Hematopoietic multipotent progenitor cell treated with erythropoietin and hydrocortisone succinate and interleukin-3 and kit ligand, for 4 days (in vitro differentiated cells): ENCODE measurements around the gene TBPL2.
A peak's percentile ranks its signal among the peaks of the same experiment; 100 is the strongest.
"Not testable (repeated sequence)": the region's sequence is repeated elsewhere in the genome, so short reads cannot be mapped to it uniquely, and the experiment has no call there.

Experiments used
- DNase-seq: peaks from one replicate; pipeline ENCODE4 v3.0.0-alpha.2; 2015

TBPL2 gene

GRCh38 chr14:55440385-55440784, at the start of gene TBPL2:
Gene TBPL2, minus strand, starts transcription at chr14:55440616. Its CDS starts 167 bp downstream, at chr14:55440449.
- DNase-seq, result peak; percentile 19

DNA sequence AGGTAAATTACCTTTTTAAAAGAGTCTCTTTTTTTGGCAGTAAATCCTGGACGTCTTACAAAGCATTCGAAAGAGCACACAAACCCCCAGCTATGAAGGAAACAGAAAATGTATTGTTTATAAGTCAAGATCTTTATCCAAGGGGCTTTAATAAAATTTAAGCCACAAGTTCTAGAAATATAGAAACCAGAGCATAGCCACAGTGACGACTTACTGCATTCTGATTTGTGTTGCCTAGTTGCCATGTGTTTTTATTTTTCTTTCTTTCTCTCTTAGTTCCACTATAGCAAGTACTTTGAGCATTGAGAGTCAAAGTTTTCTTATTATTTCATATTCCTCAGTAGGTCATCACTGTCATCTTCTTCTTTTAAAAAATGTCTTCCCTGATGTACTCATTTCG, 47.8 kb upstream of the TBPL2 start:
- no peak for DNase-seq

- DNase-seq, result no peak
Measured at GRCh38 chr14:55482936-55483605, 42.7 kb upstream of the TBPL2 start.

GRCh38 chr14:55481769-55482168, 41.4 kb upstream of the TBPL2 start:
- no peak for DNase-seq

DNA sequence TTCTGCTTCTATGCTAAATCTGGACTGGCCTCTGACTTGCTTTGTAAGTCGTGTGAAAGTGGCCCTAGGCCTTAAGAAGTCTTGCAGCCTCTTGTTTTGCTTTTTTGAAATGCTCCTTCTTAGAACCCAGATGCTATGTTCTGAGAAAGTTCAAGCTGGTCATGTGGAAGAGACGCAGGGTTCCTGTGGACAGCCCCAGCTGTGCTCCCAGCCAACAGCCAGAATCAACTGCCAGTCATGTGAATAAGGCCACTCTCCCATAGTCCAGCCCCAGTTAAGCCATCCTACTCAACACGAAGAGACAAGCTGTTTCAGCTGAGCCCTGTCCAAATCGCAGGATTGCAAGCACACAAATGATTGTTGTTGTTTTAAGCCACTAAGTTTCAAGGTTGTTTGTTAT, 37.3 kb upstream of the TBPL2 start:
- DNase-seq, result no peak

DNA sequence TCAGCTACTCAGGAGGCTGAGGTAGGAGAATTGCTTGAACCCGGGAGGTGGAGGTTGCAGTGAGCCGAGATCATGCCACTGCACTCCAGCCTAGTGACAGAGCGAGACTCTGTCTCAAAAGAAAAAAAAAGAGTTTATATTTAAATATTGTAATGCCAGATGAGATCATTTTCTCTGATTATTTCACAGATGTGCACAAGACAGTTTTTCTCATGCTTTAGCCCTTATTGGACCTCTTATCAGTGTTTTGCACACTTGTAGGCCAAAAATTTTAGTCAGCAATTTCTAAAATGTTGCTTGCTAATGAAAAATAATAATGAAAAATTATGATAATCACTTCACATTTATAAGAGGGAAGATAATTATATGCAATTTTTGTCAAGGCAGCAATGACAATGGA, 36.0 kb upstream of the TBPL2 start:
- peak; percentile 73 for DNase-seq

DNA sequence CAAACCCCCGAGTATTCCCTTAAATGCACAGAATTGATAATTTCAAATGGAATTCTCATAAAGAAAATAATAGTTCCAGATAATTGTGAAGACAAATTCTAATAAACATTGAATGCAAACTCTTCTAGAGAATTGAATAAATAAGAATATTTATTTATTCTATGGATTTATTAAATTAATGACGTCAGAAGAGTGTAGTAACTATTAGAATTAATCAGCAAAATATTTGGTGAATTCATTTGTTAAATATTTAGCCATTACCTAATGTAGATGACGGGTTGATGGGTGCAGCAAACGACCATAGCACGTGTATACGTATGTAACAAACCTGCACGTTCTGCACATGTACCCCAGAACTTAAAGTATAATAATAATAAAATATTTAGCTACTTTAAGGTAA, 33.4 kb upstream of the TBPL2 start:
- no peak for DNase-seq

GRCh38 chr14:55470025-55470424, 29.6 kb upstream of the TBPL2 start:
- peak; percentile 35 for DNase-seq

GRCh38 chr14:55467307-55467706, 26.9 kb upstream of the TBPL2 start:
- no peak for DNase-seq

DNA sequence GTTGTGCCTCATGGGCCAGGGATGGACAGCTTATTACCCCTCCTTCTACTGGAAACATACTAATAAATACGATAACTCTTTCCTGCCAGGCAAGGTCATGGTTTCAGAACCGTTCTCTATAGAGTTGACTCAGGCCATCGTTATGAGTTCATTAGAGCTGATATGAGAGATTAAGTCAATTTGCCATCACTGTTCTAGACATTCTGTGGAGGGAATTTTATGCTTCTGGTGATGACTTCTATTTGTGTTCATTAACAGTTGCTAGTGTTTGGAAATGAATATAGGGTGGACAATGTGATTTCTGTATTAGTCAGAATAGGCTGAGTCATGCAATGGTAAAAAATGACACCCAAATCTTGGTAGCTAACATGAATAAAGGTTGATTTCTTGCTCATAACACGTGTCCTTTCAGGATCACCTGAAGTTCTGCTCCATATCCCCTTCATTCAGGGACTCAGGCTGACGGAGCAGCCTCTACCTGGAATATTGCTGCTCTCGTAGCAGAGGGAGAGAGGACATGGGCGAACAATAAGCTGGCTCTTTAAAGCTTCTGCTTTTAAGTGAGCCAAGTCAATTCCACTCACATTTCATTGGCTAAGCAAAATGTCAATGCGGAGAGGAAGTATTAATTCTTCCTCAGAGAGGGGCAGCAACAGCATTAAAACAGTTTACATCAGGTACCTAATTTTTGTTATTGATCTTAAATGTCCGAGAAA, 18.5 kb upstream of the TBPL2 start:
- peak; percentile 27 for DNase-seq

DNA sequence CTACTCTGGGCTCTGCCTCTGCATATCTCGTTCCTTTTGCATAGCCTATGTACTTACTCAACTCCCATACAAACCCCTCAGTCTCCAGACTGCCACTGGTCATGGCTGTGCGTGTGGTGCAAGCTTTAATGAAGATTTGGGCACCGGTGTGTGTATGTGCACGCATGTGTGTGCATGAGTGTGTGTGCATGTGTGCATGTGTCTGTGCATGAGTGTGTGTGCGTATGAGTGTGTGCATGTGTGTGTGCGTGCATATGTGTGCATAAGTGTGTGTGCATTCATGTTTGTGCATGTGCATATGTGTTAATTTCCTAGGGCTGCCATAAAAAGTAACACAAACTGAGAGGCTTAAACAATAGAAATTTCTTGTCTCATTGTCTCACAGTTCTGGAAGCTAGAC, 17.1 kb upstream of the TBPL2 start:
- no peak for DNase-seq

GRCh38 chr14:55456411-55456810, 16.0 kb upstream of the TBPL2 start:
- DNase-seq, result not testable (repeated sequence)

DNA sequence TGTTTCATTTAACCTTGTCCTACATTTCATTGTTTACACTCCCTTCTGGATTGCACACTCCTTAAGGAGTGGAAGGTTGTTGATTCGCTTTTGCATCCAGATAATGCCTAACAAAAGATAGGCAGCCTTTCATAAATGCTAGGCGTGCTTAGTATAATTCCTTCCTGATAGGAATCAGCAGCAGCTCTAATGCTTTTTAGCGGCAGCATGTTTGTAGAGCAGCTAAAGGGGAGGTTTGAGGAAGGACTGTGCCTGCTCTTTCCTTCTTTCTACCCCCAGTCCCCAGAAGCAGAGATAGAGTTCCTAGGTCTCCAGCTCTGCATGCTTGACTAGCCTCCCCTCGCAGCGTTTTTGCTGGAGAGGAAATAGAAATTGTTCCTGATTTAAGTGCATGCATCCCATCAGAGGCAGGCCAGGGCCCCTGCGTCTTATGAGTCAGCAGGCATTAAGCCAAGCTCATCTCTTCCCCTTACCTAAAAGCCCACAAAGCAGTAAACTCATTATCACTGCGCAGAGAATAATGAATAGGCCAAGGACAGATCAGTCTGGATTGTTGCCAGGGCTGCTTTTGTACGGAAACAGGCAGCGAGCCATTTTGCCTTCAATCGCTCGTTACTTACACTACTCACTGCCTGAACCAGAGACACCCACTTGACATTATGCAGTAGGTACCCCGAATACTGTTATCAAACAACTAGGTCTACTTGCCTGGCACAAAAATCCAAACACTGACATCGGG, 14.0 kb upstream of the TBPL2 start:
- DNase-seq, result peak; percentile 82

GRCh38 chr14:55451950-55452349, 11.5 kb upstream of the TBPL2 start:
- DNase-seq, result no peak

- DNase-seq, result peak; percentile 16
Measured at GRCh38 chr14:55451398-55451797, 11.0 kb upstream of the TBPL2 start.

GRCh38 chr14:55450987-55451386, 10.6 kb upstream of the TBPL2 start:
- DNase-seq, result no peak

DNA sequence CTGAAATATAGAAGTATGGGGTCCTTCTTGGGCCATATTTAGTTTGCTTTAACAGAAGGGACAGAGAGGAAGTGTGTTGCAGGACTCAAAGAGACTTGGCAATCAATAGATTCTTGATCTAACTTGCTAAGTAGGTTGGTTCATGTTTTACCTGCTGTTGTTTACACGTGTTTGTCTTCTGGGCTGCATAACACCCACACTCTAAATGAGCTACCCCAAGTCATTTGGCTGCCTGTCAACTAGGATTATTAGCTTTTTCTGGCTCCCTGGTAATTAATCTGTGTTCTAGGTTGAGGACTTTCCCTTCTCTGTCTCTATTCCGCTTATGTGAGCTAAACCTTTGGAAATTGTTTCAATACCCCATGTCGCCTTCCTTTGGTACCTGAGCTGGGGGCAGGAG, 10.1 kb upstream of the TBPL2 start:
- DNase-seq, result no peak

DNA sequence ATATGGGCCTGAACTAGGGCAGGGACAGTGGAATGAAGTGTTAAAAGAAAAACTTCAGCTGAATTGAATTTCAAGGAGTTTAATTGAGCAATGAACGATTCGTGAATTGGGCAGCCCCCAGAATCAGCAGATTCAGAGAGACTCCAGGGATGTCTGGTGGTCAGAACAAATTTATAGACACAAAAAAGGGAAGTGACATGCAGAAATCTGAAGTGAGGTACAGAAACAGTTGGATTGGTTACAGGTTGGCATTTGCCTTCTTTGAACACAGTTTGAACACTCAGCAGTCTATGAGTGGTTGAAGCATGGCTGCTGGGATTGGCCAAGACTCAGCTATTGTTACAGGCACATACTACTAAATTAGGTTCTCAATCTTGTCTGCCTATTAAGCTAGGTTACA, 9.7 kb upstream of the TBPL2 start:
- DNase-seq, result peak; percentile 54

GRCh38 chr14:55449116-55449515, 8.7 kb upstream of the TBPL2 start:
- no peak for DNase-seq

- no peak for DNase-seq
Measured at GRCh38 chr14:55448141-55448614, 7.8 kb upstream of the TBPL2 start.

DNA sequence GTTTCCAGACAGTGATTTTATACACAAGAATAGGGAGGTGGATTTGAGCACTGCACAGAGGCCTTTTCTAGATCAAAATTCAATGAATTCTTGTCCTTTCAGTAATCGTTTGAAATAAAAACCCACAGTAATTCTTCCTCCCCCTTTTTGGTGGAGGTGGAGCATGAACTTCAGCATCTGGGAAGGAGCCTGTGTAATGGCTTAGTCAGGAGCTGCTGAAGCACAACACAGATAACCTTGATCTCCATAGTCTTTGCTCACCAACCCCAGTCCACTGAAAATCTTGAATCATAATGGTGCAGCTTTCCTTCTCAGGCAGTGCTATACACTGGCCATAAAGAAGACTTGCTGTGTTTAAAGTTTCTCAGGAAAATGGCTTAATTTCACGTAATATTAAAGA, 6.4 kb upstream of the TBPL2 start:
- no peak for DNase-seq

DNA sequence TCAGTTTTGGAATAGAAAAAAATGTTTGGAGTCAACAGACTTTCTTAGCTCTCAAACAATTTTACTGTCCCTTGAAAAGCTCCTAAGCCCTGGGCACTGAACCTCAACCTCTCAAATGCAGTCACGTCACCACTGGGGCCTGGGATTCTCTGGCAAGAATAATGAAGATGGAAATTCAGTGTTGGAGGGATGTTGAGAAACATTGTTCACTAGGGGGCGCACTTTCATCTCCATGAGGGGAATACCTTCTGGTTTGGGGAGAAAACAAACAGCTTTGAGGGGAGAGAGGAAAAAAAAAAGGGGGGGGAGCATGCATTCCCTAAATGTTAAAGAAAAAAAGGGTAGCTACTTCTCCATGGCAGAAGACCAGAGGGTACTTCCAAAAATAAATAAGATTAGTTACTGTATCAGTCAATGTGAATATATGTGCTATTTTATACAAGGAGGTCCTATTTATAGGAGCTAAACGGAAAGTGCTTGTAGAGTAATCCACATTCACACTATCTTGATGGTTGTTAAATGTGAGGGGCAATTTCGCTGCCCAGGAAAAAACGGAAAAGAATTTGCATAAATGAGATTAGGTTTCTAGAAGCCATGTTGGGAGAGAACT, 5.8 kb upstream of the TBPL2 start:
- peak; percentile 89 for DNase-seq

GRCh38 chr14:55441286-55441685, 870 bp upstream of the TBPL2 start:
- no peak for DNase-seq
